HCT116 (cell line): ENCODE results near the gene STK32C. TPM values are rescaled to one million over a fixed set of nuclear protein-coding genes. Genes with fewer than 3 reads are reported as not detected.

Experiments used
- ATAC-seq: fragments of 200-7000 bp; cut with Tn5 transposase; 2 replicates; pipeline ENCODE4 v1.9.1; 2020; ENCODE audit warnings: mild to moderate bottlenecking, moderate library complexity
- BruUV-seq: library from RNA; stranded (reverse); fragments of 400-500 nt; replicated peaks from 2 replicates; lab custom pipeline; 2021; lab: Mats Ljungman, UMichigan
- CTCF ChIA-PET: fragments of 300-600 bp; sonication (Branson Sonifier 250); formaldehyde crosslinking; loops from one replicate; lab custom pipeline; 2021; ENCODE audit warnings: antibody characterized with exemption; lab: Charles Lee
- POLR2A ChIA-PET: fragments of 300-600, 350-600 bp; sonication (Branson Sonifier 250); formaldehyde crosslinking; loops from one replicate; lab custom pipeline; 2021; ENCODE audit warnings: antibody characterized with exemption; lab: Charles Lee
- RAD21 ChIA-PET, 2 experiments: fragments of 300-600 bp; sonication (Branson Sonifier 250); formaldehyde crosslinking; loops; one replicate each; lab custom pipeline; 2023; ENCODE audit warnings: low total read pairs in 2 of 2; ENCODE audit not compliant: uncharacterized antibody in 2 of 2, unreplicated experiment in 2 of 2, low non-redundant PET in 1 of 2; lab: Charles Lee
- DNase-seq: peaks from one replicate; pipeline ENCODE4 v3.0.0-alpha.2; 2010; ENCODE audit warnings: low read depth, low spot score
- H2AFZ ChIP-seq: fragments of 200-600 bp; shearing (Covaris generic), sonication (generic); 2 replicates; pipeline ENCODE4 v1.6.1; 2017; ENCODE audit warnings: low read depth, mixed run types, mixed read lengths, antibody characterized with exemption, low read length; ENCODE audit not compliant: poor library complexity, severe bottlenecking
- H3K27ac ChIP-seq: 2 replicates; pipeline ENCODE4 v1.5.1; 2012; ENCODE audit warnings: low read depth, low read length
- H3K27me3 ChIP-seq: fragments of 200-600 bp; sonication (generic); 2 replicates; pipeline ENCODE4 v1.6.1; 2016; ENCODE audit warnings: mixed run types, low read length, mixed read lengths; ENCODE audit not compliant: insufficient read depth
- H3K36me3 ChIP-seq, 2 experiments: fragments of 200-500 bp in 1 of 2; fragments of 200-600 bp in 1 of 2; sonication (Bioruptor generic) in 1 of 2; sonication (generic) in 1 of 2; 2 replicates each; pipeline versions ENCODE4 v1.5.1 to v1.6.1; 2014 to 2016; ENCODE audit warnings: low read length in 2 of 2, inconsistent platforms in 1 of 2, mixed read lengths in 1 of 2, mixed run types in 1 of 2; ENCODE audit not compliant: insufficient read depth in 2 of 2, control insufficient read depth in 1 of 2
- H3K4me1 ChIP-seq, 2 experiments: fragments of 200-600 bp in 1 of 2; sonication (generic) in 1 of 2; 2 replicates each; pipeline versions ENCODE4 v1.5.1 to v1.6.1; 2012 to 2017; ENCODE audit warnings: low read length in 2 of 2, inconsistent platforms in 1 of 2, mild to moderate bottlenecking in 1 of 2, mixed read lengths in 1 of 2, mixed run types in 1 of 2, moderate library complexity in 1 of 2; ENCODE audit not compliant: insufficient read depth in 2 of 2, control insufficient read depth in 1 of 2
- H3K4me2 ChIP-seq: fragments of 200-600 bp; sonication (generic); 2 replicates; pipeline ENCODE4 v1.6.1; 2017; ENCODE audit warnings: mixed run types, low read length, mixed read lengths
- H3K4me3 ChIP-seq, 2 experiments: fragments of 200-600 bp in 1 of 2; sonication (generic) in 1 of 2; replicated peaks in 1 of 2; 2 replicates each; pipeline ENCODE4 v1.5.1; 2011 to 2016; ENCODE audit warnings: low read length in 2 of 2, control low read depth in 1 of 2, low read depth in 1 of 2, mild to moderate bottlenecking in 1 of 2, mixed read lengths in 1 of 2, mixed run types in 1 of 2
- H3K79me2 ChIP-seq: fragments of 200-600 bp; sonication (generic); 2 replicates; pipeline ENCODE4 v1.6.1; 2017; ENCODE audit warnings: mild to moderate bottlenecking, mixed run types, low read length, moderate library complexity, mixed read lengths; ENCODE audit not compliant: insufficient read depth
- H3K9ac ChIP-seq: fragments of 200-600 bp; sonication (generic); 2 replicates; pipeline ENCODE4 v1.6.1; 2016; ENCODE audit warnings: low read length, mixed read lengths
- H3K9me2 ChIP-seq: fragments of 200-600 bp; sonication (generic), shearing (Covaris generic); 2 replicates; pipeline ENCODE4 v1.6.1; 2017; ENCODE audit warnings: mixed run types, mild to moderate bottlenecking, moderate library complexity; ENCODE audit not compliant: insufficient read depth
- H3K9me3 ChIP-seq, 2 experiments: fragments of 200-500 bp in 1 of 2; fragments of 200-600 bp in 1 of 2; sonication (Bioruptor generic) in 1 of 2; sonication (generic) in 1 of 2; 2 replicates each; pipeline ENCODE4 v1.6.1; 2014 to 2017; ENCODE audit warnings: low read length in 2 of 2, mixed read lengths in 2 of 2, inconsistent platforms in 1 of 2, low read depth in 1 of 2, mild to moderate bottlenecking in 1 of 2, mixed run types in 1 of 2, moderate library complexity in 1 of 2; ENCODE audit not compliant: control insufficient read depth in 1 of 2, insufficient read depth in 1 of 2
- H4K20me1 ChIP-seq: fragments of 200-600 bp; sonication (generic), shearing (Covaris generic); 2 replicates; pipeline ENCODE4 v1.6.1; 2017; ENCODE audit warnings: mixed run types, mild to moderate bottlenecking, moderate library complexity; ENCODE audit not compliant: insufficient read depth
- CBX3 ChIP-seq: IDR thresholded peaks from 2 replicates; pipeline ENCODE4 v1.6.1; 2012; ENCODE audit warnings: low read depth
- EZH2phosphoT487 ChIP-seq: fragments of 200-600 bp; IDR thresholded peaks from 2 replicates; pipeline ENCODE4 v1.6.1; 2018; ENCODE audit warnings: antibody characterized with exemption, borderline replicate concordance
- FOSL1 ChIP-seq: IDR thresholded peaks from 2 replicates; pipeline ENCODE4 v1.6.1; 2012; ENCODE audit warnings: low read depth
- JUND ChIP-seq: IDR thresholded peaks from 2 replicates; pipeline ENCODE4 v1.6.1; 2012
- SP1 ChIP-seq: IDR thresholded peaks from 2 replicates; pipeline ENCODE4 v1.6.1; 2012; ENCODE audit warnings: low read depth
- ZFX ChIP-seq: fragments of 450-650 bp; IDR thresholded peaks from 2 replicates; pipeline ENCODE4 v1.6.1; 2017
- intact Hi-C: fragments of 100-400 bp; cut with micrococcal nuclease; formaldehyde crosslinking; loops from 2 replicates; pipeline ENCODE4 v1.10.0; 2022
- total RNA-seq: library from RNA; stranded (reverse); gene quantifications from one replicate; pipeline ENCODE4 v1.2.1, GENCODE V29; 2021; ENCODE audit not compliant: unreplicated experiment
- TF ChIP-seq, protein P1 (sequence below), 3 experiments: fragments of 200-600 bp in 1 of 3; sonication (generic) in 1 of 3; IDR thresholded peaks in 2 of 3; conservative IDR thresholded peaks in 1 of 3; 2 replicates each; pipeline ENCODE4 v1.5.1; 2012 to 2017; ENCODE audit warnings: low read depth in 2 of 3, low read length in 2 of 3, antibody characterized with exemption in 1 of 3, borderline replicate concordance in 1 of 3, control low read depth in 1 of 3, mild to moderate bottlenecking in 1 of 3, mixed read lengths in 1 of 3, mixed run types in 1 of 3, moderate library complexity in 1 of 3; ENCODE audit not compliant: insufficient read depth in 1 of 3
- TF ChIP-seq, protein P2 (sequence below): IDR thresholded peaks from 2 replicates; pipeline ENCODE4 v1.6.1; 2012; ENCODE audit warnings: low read depth

STK32C gene
- total RNA-seq, 1 experiment from 2014 or later: 29.7 TPM

DNA sequence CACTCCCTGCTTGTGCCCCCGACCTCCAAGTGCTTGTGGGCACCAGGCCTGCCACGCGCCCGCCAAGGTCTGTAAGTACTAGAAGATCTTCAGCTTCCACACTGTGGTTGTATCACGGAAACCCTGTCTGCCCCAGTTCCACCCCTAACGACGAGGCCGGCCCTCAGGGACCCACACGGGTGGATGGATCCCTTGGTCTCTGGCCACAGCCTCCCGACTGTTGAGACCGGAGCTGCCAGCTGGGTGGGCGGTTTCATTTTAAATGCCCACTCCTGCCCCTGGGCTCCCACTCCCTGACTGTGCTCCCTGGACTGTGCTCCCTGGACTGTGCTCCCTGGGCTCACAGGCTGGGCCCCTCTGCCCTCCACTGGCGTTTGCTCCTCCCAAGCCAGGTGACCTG is 70.9 kb downstream of the STK32C start:
- DNase-seq: no peak
- POLR2A ChIA-PET: no interaction called here
- Histone ChIP-seq H4K20me1 (no peaks in the 10 kb centered on the region), H3K36me3 (no peaks in the 10 kb centered on the region), H2AFZ (no peak overlapping the region), H3K27me3 (no peaks in the 10 kb centered on the region), H3K9ac (no peak overlapping the region), H3K9me3 (no peaks in the 10 kb centered on the region), H3K27ac (no peak overlapping the region), H3K4me3 (no peak overlapping the region), H3K4me2 (no peak overlapping the region)
- intact Hi-C loops: no loop called here
- no TSS peak for BruUV-seq
- CTCF ChIA-PET: no interaction called here
- ATAC-seq: no peak
- RAD21 ChIA-PET: no interaction called here
- TF ChIP-seq SP1 (no peak), ZFX (no peak), FOSL1 (no peak), CBX3 (no peak), EZH2phosphoT487 (no peak), JUND (no peak)
- TF ChIP-seq, protein P1, sequence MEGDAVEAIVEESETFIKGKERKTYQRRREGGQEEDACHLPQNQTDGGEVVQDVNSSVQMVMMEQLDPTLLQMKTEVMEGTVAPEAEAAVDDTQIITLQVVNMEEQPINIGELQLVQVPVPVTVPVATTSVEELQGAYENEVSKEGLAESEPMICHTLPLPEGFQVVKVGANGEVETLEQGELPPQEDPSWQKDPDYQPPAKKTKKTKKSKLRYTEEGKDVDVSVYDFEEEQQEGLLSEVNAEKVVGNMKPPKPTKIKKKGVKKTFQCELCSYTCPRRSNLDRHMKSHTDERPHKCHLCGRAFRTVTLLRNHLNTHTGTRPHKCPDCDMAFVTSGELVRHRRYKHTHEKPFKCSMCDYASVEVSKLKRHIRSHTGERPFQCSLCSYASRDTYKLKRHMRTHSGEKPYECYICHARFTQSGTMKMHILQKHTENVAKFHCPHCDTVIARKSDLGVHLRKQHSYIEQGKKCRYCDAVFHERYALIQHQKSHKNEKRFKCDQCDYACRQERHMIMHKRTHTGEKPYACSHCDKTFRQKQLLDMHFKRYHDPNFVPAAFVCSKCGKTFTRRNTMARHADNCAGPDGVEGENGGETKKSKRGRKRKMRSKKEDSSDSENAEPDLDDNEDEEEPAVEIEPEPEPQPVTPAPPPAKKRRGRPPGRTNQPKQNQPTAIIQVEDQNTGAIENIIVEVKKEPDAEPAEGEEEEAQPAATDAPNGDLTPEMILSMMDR (IDR thresholded peaks at IDR 0.05 in 2 of 3, conservative IDR thresholded peaks at IDR 0.05 in 1 of 3; ENCODE audit: borderline replicate concordance in 1 of 3, insufficient read depth in 1 of 3, low read depth in 2 of 3, low read length in 2 of 3): no peak
- TF ChIP-seq, protein P2, sequence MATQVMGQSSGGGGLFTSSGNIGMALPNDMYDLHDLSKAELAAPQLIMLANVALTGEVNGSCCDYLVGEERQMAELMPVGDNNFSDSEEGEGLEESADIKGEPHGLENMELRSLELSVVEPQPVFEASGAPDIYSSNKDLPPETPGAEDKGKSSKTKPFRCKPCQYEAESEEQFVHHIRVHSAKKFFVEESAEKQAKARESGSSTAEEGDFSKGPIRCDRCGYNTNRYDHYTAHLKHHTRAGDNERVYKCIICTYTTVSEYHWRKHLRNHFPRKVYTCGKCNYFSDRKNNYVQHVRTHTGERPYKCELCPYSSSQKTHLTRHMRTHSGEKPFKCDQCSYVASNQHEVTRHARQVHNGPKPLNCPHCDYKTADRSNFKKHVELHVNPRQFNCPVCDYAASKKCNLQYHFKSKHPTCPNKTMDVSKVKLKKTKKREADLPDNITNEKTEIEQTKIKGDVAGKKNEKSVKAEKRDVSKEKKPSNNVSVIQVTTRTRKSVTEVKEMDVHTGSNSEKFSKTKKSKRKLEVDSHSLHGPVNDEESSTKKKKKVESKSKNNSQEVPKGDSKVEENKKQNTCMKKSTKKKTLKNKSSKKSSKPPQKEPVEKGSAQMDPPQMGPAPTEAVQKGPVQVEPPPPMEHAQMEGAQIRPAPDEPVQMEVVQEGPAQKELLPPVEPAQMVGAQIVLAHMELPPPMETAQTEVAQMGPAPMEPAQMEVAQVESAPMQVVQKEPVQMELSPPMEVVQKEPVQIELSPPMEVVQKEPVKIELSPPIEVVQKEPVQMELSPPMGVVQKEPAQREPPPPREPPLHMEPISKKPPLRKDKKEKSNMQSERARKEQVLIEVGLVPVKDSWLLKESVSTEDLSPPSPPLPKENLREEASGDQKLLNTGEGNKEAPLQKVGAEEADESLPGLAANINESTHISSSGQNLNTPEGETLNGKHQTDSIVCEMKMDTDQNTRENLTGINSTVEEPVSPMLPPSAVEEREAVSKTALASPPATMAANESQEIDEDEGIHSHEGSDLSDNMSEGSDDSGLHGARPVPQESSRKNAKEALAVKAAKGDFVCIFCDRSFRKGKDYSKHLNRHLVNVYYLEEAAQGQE: no peak
- TF ChIP-seq, all 23 proteins: peak for 0
- Histone ChIP-seq H3K4me1 (no peaks in the 10 kb centered on the region), H3K79me2 (no peaks in the 10 kb centered on the region), H3K9me2 (no peaks in the 10 kb centered on the region)
